C4-2B (cell line): ENCODE results near the gene TMSB4X.
"Not testable (repeated sequence)": the region's sequence is repeated elsewhere in the genome, so short reads cannot be mapped to it uniquely, and the experiment has no call there.

Experiments used
- H3K27ac ChIP-seq: fragments of 450-650 bp; 2 replicates; pipeline ENCODE4 v1.5.1; 2017
- CTCF ChIP-seq: fragments of 450-650 bp; conservative IDR thresholded peaks from 2 replicates; pipeline ENCODE4 v1.5.1; 2017; ENCODE audit warnings: mild to moderate bottlenecking
- ZFX ChIP-seq: fragments of 450-650 bp; IDR thresholded peaks from 2 replicates; pipeline ENCODE4 v1.6.1; 2017

The TMSB4X gene

GRCh38 chrX:12974796-12975669, at the start of gene TMSB4X:
TSS of gene TMSB4X (plus strand) at chrX:12975110.
- peak within 1 kb of the TSS; percentile 8; the same call in 1 of the 2 replicates for H3K27ac ChIP-seq
- TF ChIP-seq ZFX: no peak
- no peak for TF ChIP-seq CTCF

- H3K27ac ChIP-seq: no peak overlapping the region
- TF ChIP-seq CTCF (no peak), ZFX (no peak)
These were observed 45.2 kb upstream of the TMSB4X start for GRCh38 chrX:12929701-12930100.

GRCh38 chrX:12930150-12930549, 44.8 kb upstream of the TMSB4X start:
- TF ChIP-seq CTCF: no peak
- TF ChIP-seq ZFX: no peak
- no peak overlapping the region for H3K27ac ChIP-seq

GRCh38 chrX:12932244-12932643, 42.7 kb upstream of the TMSB4X start:
- no peak overlapping the region for H3K27ac ChIP-seq
- TF ChIP-seq ZFX (no peak), CTCF (no peak)

- TF ChIP-seq CTCF: no peak
- no peak for TF ChIP-seq ZFX
- no peak overlapping the region for H3K27ac ChIP-seq
These were observed 40.1 kb upstream of the TMSB4X start for GRCh38 chrX:12934850-12935249.

GRCh38 chrX:12936947-12937346, 38.0 kb upstream of the TMSB4X start:
- TF ChIP-seq ZFX (no peak), CTCF (no peak)
- H3K27ac ChIP-seq: no peak overlapping the region

GRCh38 chrX:12940471-12940870, 34.4 kb upstream of the TMSB4X start:
- H3K27ac ChIP-seq: not testable (repeated sequence)

GRCh38 chrX:12943592-12943991, 31.3 kb upstream of the TMSB4X start:
- H3K27ac ChIP-seq: not testable (repeated sequence)

GRCh38 chrX:12944452-12944851, 30.5 kb upstream of the TMSB4X start:
- H3K27ac ChIP-seq: not testable (repeated sequence)
